ENCODE results near the gene PLD6.

DNA sequence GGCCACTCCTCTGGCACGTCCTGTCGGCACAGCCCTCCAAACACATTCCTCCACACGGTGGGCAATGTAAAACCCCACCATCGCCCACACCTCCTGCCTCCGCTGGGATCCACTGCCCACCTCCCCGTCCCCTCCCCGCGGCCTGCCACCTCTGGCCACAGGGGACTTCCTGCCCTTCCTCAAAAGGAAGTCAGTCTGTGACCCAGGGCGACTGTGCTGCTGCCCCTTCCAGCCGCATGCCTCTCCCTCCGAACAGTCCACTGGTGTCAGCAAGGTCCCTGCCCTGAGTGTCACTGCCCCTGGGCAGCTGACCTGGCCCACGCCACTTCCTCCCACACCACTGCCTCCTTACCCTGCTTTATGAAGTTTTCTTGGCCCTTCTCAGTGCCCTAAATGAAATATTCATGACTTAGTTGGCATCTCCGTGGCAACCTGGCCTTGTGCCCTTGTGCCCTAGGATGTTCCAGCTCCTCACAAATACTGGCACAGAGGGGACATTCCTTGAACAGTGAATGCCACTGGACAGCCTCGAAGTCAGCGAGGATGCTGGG, 2.0 kb downstream of the PLD6 start:
- no peak for TF ChIP-seq POLR2A (IDR thresholded peaks at IDR 0.05)
- TF ChIP-seq, protein P1, sequence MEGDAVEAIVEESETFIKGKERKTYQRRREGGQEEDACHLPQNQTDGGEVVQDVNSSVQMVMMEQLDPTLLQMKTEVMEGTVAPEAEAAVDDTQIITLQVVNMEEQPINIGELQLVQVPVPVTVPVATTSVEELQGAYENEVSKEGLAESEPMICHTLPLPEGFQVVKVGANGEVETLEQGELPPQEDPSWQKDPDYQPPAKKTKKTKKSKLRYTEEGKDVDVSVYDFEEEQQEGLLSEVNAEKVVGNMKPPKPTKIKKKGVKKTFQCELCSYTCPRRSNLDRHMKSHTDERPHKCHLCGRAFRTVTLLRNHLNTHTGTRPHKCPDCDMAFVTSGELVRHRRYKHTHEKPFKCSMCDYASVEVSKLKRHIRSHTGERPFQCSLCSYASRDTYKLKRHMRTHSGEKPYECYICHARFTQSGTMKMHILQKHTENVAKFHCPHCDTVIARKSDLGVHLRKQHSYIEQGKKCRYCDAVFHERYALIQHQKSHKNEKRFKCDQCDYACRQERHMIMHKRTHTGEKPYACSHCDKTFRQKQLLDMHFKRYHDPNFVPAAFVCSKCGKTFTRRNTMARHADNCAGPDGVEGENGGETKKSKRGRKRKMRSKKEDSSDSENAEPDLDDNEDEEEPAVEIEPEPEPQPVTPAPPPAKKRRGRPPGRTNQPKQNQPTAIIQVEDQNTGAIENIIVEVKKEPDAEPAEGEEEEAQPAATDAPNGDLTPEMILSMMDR (IDR thresholded peaks at IDR 0.05): no peak
